HCT116 (cell line): ENCODE data around the gene CDKN1C. TPM values are rescaled to one million over a fixed set of nuclear protein-coding genes. Genes with fewer than 3 reads are reported as not detected.

ENCODE experiments used
- ATAC-seq: fragments of 200-7000 bp; cut with Tn5 transposase; 2 replicates; pipeline ENCODE4 v1.9.1; 2020; ENCODE audit warnings: mild to moderate bottlenecking, moderate library complexity
- BruUV-seq: library from RNA; stranded (reverse); fragments of 400-500 nt; replicated peaks from 2 replicates; lab custom pipeline; 2021; lab: Mats Ljungman, UMichigan
- CTCF ChIA-PET: fragments of 300-600 bp; sonication (Branson Sonifier 250); formaldehyde crosslinking; loops from one replicate; lab custom pipeline; 2021; ENCODE audit warnings: antibody characterized with exemption; lab: Charles Lee
- POLR2A ChIA-PET: fragments of 300-600, 350-600 bp; sonication (Branson Sonifier 250); formaldehyde crosslinking; loops from one replicate; lab custom pipeline; 2021; ENCODE audit warnings: antibody characterized with exemption; lab: Charles Lee
- RAD21 ChIA-PET, 2 experiments: fragments of 300-600 bp; sonication (Branson Sonifier 250); formaldehyde crosslinking; loops; one replicate each; lab custom pipeline; 2023; ENCODE audit warnings: low total read pairs in 2 of 2; ENCODE audit not compliant: uncharacterized antibody in 2 of 2, unreplicated experiment in 2 of 2, low non-redundant PET in 1 of 2; lab: Charles Lee
- DNase-seq: peaks from one replicate; pipeline ENCODE4 v3.0.0-alpha.2; 2010; ENCODE audit warnings: low read depth, low spot score
- H2AFZ ChIP-seq: fragments of 200-600 bp; shearing (Covaris generic), sonication (generic); 2 replicates; pipeline ENCODE4 v1.6.1; 2017; ENCODE audit warnings: low read depth, mixed run types, mixed read lengths, antibody characterized with exemption, low read length; ENCODE audit not compliant: poor library complexity, severe bottlenecking
- H3K27ac ChIP-seq: 2 replicates; pipeline ENCODE4 v1.5.1; 2012; ENCODE audit warnings: low read depth, low read length
- H3K27me3 ChIP-seq: fragments of 200-600 bp; sonication (generic); 2 replicates; pipeline ENCODE4 v1.6.1; 2016; ENCODE audit warnings: mixed run types, low read length, mixed read lengths; ENCODE audit not compliant: insufficient read depth
- H3K36me3 ChIP-seq, 2 experiments: fragments of 200-500 bp in 1 of 2; fragments of 200-600 bp in 1 of 2; sonication (Bioruptor generic) in 1 of 2; sonication (generic) in 1 of 2; 2 replicates each; pipeline versions ENCODE4 v1.5.1 to v1.6.1; 2014 to 2016; ENCODE audit warnings: low read length in 2 of 2, inconsistent platforms in 1 of 2, mixed read lengths in 1 of 2, mixed run types in 1 of 2; ENCODE audit not compliant: insufficient read depth in 2 of 2, control insufficient read depth in 1 of 2
- H3K4me1 ChIP-seq, 2 experiments: fragments of 200-600 bp in 1 of 2; sonication (generic) in 1 of 2; 2 replicates each; pipeline versions ENCODE4 v1.5.1 to v1.6.1; 2012 to 2017; ENCODE audit warnings: low read length in 2 of 2, inconsistent platforms in 1 of 2, mild to moderate bottlenecking in 1 of 2, mixed read lengths in 1 of 2, mixed run types in 1 of 2, moderate library complexity in 1 of 2; ENCODE audit not compliant: insufficient read depth in 2 of 2, control insufficient read depth in 1 of 2
- H3K4me2 ChIP-seq: fragments of 200-600 bp; sonication (generic); 2 replicates; pipeline ENCODE4 v1.6.1; 2017; ENCODE audit warnings: mixed run types, low read length, mixed read lengths
- H3K4me3 ChIP-seq, 2 experiments: fragments of 200-600 bp in 1 of 2; sonication (generic) in 1 of 2; replicated peaks in 1 of 2; 2 replicates each; pipeline ENCODE4 v1.5.1; 2011 to 2016; ENCODE audit warnings: low read length in 2 of 2, control low read depth in 1 of 2, low read depth in 1 of 2, mild to moderate bottlenecking in 1 of 2, mixed read lengths in 1 of 2, mixed run types in 1 of 2
- H3K79me2 ChIP-seq: fragments of 200-600 bp; sonication (generic); 2 replicates; pipeline ENCODE4 v1.6.1; 2017; ENCODE audit warnings: mild to moderate bottlenecking, mixed run types, low read length, moderate library complexity, mixed read lengths; ENCODE audit not compliant: insufficient read depth
- H3K9ac ChIP-seq: fragments of 200-600 bp; sonication (generic); 2 replicates; pipeline ENCODE4 v1.6.1; 2016; ENCODE audit warnings: low read length, mixed read lengths
- H3K9me2 ChIP-seq: fragments of 200-600 bp; sonication (generic), shearing (Covaris generic); 2 replicates; pipeline ENCODE4 v1.6.1; 2017; ENCODE audit warnings: mixed run types, mild to moderate bottlenecking, moderate library complexity; ENCODE audit not compliant: insufficient read depth
- H3K9me3 ChIP-seq, 2 experiments: fragments of 200-500 bp in 1 of 2; fragments of 200-600 bp in 1 of 2; sonication (Bioruptor generic) in 1 of 2; sonication (generic) in 1 of 2; 2 replicates each; pipeline ENCODE4 v1.6.1; 2014 to 2017; ENCODE audit warnings: low read length in 2 of 2, mixed read lengths in 2 of 2, inconsistent platforms in 1 of 2, low read depth in 1 of 2, mild to moderate bottlenecking in 1 of 2, mixed run types in 1 of 2, moderate library complexity in 1 of 2; ENCODE audit not compliant: control insufficient read depth in 1 of 2, insufficient read depth in 1 of 2
- H4K20me1 ChIP-seq: fragments of 200-600 bp; sonication (generic), shearing (Covaris generic); 2 replicates; pipeline ENCODE4 v1.6.1; 2017; ENCODE audit warnings: mixed run types, mild to moderate bottlenecking, moderate library complexity; ENCODE audit not compliant: insufficient read depth
- ATF3 ChIP-seq: IDR thresholded peaks from 2 replicates; pipeline ENCODE4 v1.6.1; 2012
- CBX3 ChIP-seq: IDR thresholded peaks from 2 replicates; pipeline ENCODE4 v1.6.1; 2012; ENCODE audit warnings: low read depth
- CEBPB ChIP-seq: IDR thresholded peaks from 2 replicates; pipeline ENCODE4 v1.6.1; 2012; ENCODE audit warnings: low read depth
- CTCF ChIP-seq, 3 experiments: fragments of 200-600 bp in 1 of 3; sonication (generic) in 1 of 3; IDR thresholded peaks in 2 of 3; conservative IDR thresholded peaks in 1 of 3; 2 replicates each; pipeline ENCODE4 v1.5.1; 2012 to 2017; ENCODE audit warnings: low read depth in 2 of 3, low read length in 2 of 3, antibody characterized with exemption in 1 of 3, borderline replicate concordance in 1 of 3, control low read depth in 1 of 3, mild to moderate bottlenecking in 1 of 3, mixed read lengths in 1 of 3, mixed run types in 1 of 3, moderate library complexity in 1 of 3; ENCODE audit not compliant: insufficient read depth in 1 of 3
- EGR1 ChIP-seq: IDR thresholded peaks from 2 replicates; pipeline ENCODE4 v1.6.1; 2012; ENCODE audit warnings: low read depth
- ELF1 ChIP-seq: IDR thresholded peaks from 2 replicates; pipeline ENCODE4 v1.6.1; 2012; ENCODE audit warnings: low read depth, borderline replicate concordance
- EZH2 ChIP-seq: fragments of 200-600 bp; sonication (generic); IDR thresholded peaks from 2 replicates; pipeline ENCODE4 v1.6.1; 2017; ENCODE audit warnings: antibody characterized with exemption, mixed run types
- FOSL1 ChIP-seq: IDR thresholded peaks from 2 replicates; pipeline ENCODE4 v1.6.1; 2012; ENCODE audit warnings: low read depth
- RAD21 ChIP-seq: IDR thresholded peaks from 2 replicates; pipeline ENCODE4 v1.6.1; 2012; ENCODE audit warnings: low read depth, mild to moderate bottlenecking
- REST ChIP-seq: IDR thresholded peaks from 2 replicates; pipeline ENCODE4 v1.6.1; 2012; ENCODE audit warnings: low read depth
- SP1 ChIP-seq: IDR thresholded peaks from 2 replicates; pipeline ENCODE4 v1.6.1; 2012; ENCODE audit warnings: low read depth
- SRF ChIP-seq: IDR thresholded peaks from 2 replicates; pipeline ENCODE4 v1.6.1; 2012; ENCODE audit warnings: low read depth
- TCF7L2 ChIP-seq: IDR thresholded peaks from 2 replicates; pipeline ENCODE4 v1.7.0; 2011; ENCODE audit warnings: borderline replicate concordance, inconsistent platforms; ENCODE audit not compliant: insufficient read depth, insufficient read length; ENCODE audit errors: extremely low read depth
- YY1 ChIP-seq: IDR thresholded peaks from 2 replicates; pipeline ENCODE4 v1.6.1; 2011; ENCODE audit warnings: low read length, low read depth, moderate library complexity, mild to moderate bottlenecking; ENCODE audit not compliant: insufficient replicate concordance; ENCODE audit errors: extremely low read depth
- ZBTB33 ChIP-seq: IDR thresholded peaks from 2 replicates; pipeline ENCODE4 v1.6.1; 2011; ENCODE audit warnings: mild to moderate bottlenecking, low read length, moderate library complexity; ENCODE audit not compliant: insufficient replicate concordance; ENCODE audit errors: extremely low read depth
- ZFX ChIP-seq: fragments of 450-650 bp; IDR thresholded peaks from 2 replicates; pipeline ENCODE4 v1.6.1; 2017
- ZNF274 ChIP-seq: fragments of 200-500 bp; sonication (Bioruptor generic); IDR thresholded peaks from 2 replicates; pipeline ENCODE4 v1.6.1; 2014; ENCODE audit warnings: mild to moderate bottlenecking, low read depth, low read length, inconsistent platforms
- intact Hi-C: fragments of 100-400 bp; cut with micrococcal nuclease; formaldehyde crosslinking; loops from 2 replicates; pipeline ENCODE4 v1.10.0; 2022
- total RNA-seq: library from RNA; stranded (reverse); gene quantifications from one replicate; pipeline ENCODE4 v1.2.1, GENCODE V29; 2021; ENCODE audit not compliant: unreplicated experiment
- TF ChIP-seq, protein P1 (sequence below): IDR thresholded peaks from 2 replicates; pipeline ENCODE4 v1.6.1; 2012

The CDKN1C gene
- total RNA-seq, 1 experiment from 2014 or later = 24.0 TPM

- no peaks in the 10 kb centered on the region for H3K9me2 ChIP-seq
- H3K27ac ChIP-seq = no peak overlapping the region
- H3K4me2 ChIP-seq = no peak overlapping the region
- intact Hi-C loops = no loop called here
- ATAC-seq (no peak), DNase-seq (no peak)
- H4K20me1 ChIP-seq = no peaks in the 10 kb centered on the region
- RAD21 ChIA-PET = no interaction called here
- H3K27me3 ChIP-seq = no peaks in the 10 kb centered on the region
- TF ChIP-seq RAD21 (no peak), TCF7L2 (no peak), CEBPB (no peak), YY1 (no peak), ZNF274 (no peak), REST (no peak), ZFX (no peak), ATF3 (no peak), CTCF (IDR thresholded peaks at IDR 0.05 in 2 of 3, conservative IDR thresholded peaks at IDR 0.05 in 1 of 3; ENCODE audit: borderline replicate concordance in 1 of 3, insufficient read depth in 1 of 3, low read depth in 2 of 3, low read length in 2 of 3) (no peak), ELF1 (no peak), SP1 (no peak), ZBTB33 (no peak), CBX3 (no peak), FOSL1 (no peak), EZH2 (no peak), SRF (no peak), EGR1 (no peak)
- TF ChIP-seq, protein P1, sequence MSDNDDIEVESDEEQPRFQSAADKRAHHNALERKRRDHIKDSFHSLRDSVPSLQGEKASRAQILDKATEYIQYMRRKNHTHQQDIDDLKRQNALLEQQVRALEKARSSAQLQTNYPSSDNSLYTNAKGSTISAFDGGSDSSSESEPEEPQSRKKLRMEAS = no peak
- POLR2A ChIA-PET = no interaction called here
- no peak overlapping the region for H2AFZ ChIP-seq
- peaks cover 0 to 5% of the 10 kb centered on the region in 2 experiments; a peak in 2 of 4 replicates for H3K9me3 ChIP-seq
- BruUV-seq = no TSS peak
- CTCF ChIA-PET = no interaction called here
- H3K4me3 ChIP-seq = no peak overlapping the region
- no peak overlapping the region for H3K9ac ChIP-seq
- H3K36me3 ChIP-seq = no peaks in the 10 kb centered on the region
- no peaks in the 10 kb centered on the region for H3K79me2 ChIP-seq
- peaks cover 8 to 13% of the 10 kb centered on the region in 2 experiments; a peak in 3 of 4 replicates for H3K4me1 ChIP-seq
Measured at GRCh38 chr11:2833716-2834502, 51.7 kb downstream of the CDKN1C start.
